T47D (cell line): Measurements from ENCODE around the gene BTBD9.
A peak's percentile ranks its signal among the peaks of the same experiment; 100 is the strongest.

Experiments used
- DNase-seq, 2 experiments: peaks; one replicate each; pipeline versions ENCODE4 v3.0.0 to v3.0.0-alpha.2; 2011 to 2012; ENCODE audit warnings: low read depth in 1 of 2, low spot score in 1 of 2
- JUND ChIP-seq: IDR thresholded peaks from 2 replicates; pipeline ENCODE4 v1.6.1; 2012; ENCODE audit warnings: low read depth
- in situ Hi-C: cut with HindIII; loops from 2 replicates; pipeline ENCODE4 v1.10.0; 2016; ENCODE audit warnings: low sequenced_read_pairs, low pct_unique_long_range_greater_than_20kb

Gene BTBD9

GRCh38 chr6:38502423-38502822, 137.3 kb downstream of the BTBD9 start:
- in situ Hi-C loops = no loop called here
- DNase-seq = no peak
- no peak for TF ChIP-seq JUND

GRCh38 chr6:38501931-38502330, 137.8 kb downstream of the BTBD9 start:
- TF ChIP-seq JUND = no peak
- no peak for DNase-seq
- in situ Hi-C loops = no loop called here

- DNase-seq = no peak
- no peak for TF ChIP-seq JUND
- in situ Hi-C loops = no loop called here
These were observed 140.1 kb downstream of the BTBD9 start for GRCh38 chr6:38499529-38500096.

- DNase-seq = no peak
- no peak for TF ChIP-seq JUND
- in situ Hi-C loops = no loop called here
These were observed 140.8 kb downstream of the BTBD9 start for GRCh38 chr6:38498805-38499445.

GRCh38 chr6:38498085-38498484, 141.6 kb downstream of the BTBD9 start:
- in situ Hi-C loops = no loop called here
- no peak for DNase-seq
- TF ChIP-seq JUND = no peak

- DNase-seq = no peak
- TF ChIP-seq JUND = no peak
- in situ Hi-C loops = no loop called here
These were observed 142.2 kb downstream of the BTBD9 start for GRCh38 chr6:38497546-38497945.

- no peak for DNase-seq
- no peak for TF ChIP-seq JUND
- in situ Hi-C loops = no loop called here
These were observed 143.7 kb downstream of the BTBD9 start for GRCh38 chr6:38495922-38496635.

GRCh38 chr6:38495518-38495917, 144.2 kb downstream of the BTBD9 start:
- in situ Hi-C loops = no loop called here
- DNase-seq = no peak
- no peak for TF ChIP-seq JUND

- no peak for TF ChIP-seq JUND
- peak in 1 of 2 experiments; percentile 82 for DNase-seq
- in situ Hi-C loops = no loop called here
These were observed 145.7 kb downstream of the BTBD9 start for GRCh38 chr6:38493931-38494547.

GRCh38 chr6:38492031-38492430, 147.7 kb downstream of the BTBD9 start:
- in situ Hi-C loops = no loop called here
- peak in 1 of 2 experiments; percentile 22 for DNase-seq
- no peak for TF ChIP-seq JUND

- in situ Hi-C loops = no loop called here
- no peak for DNase-seq
- TF ChIP-seq JUND = no peak
These were observed 149.8 kb downstream of the BTBD9 start for GRCh38 chr6:38489951-38490350.

GRCh38 chr6:38487423-38487822, 152.3 kb downstream of the BTBD9 start:
- TF ChIP-seq JUND = no peak
- in situ Hi-C loops = no loop called here
- no peak for DNase-seq

GRCh38 chr6:38485488-38485887, 154.2 kb downstream of the BTBD9 start:
- DNase-seq = no peak
- TF ChIP-seq JUND = no peak
- in situ Hi-C loops = no loop called here

- DNase-seq = no peak
- in situ Hi-C loops = no loop called here
- no peak for TF ChIP-seq JUND
These were observed 155.1 kb downstream of the BTBD9 start for GRCh38 chr6:38484656-38485055.
